ENCODE data around the gene TNS3. TPM values are rescaled to one million over a fixed set of nuclear protein-coding genes. Genes with fewer than 3 reads are reported as not detected.
A peak's percentile ranks its signal among the peaks of the same experiment; 100 is the strongest.

The TNS3 gene
- total RNA-seq, 1 experiment from 2014 or later = 135 TPM

DNA sequence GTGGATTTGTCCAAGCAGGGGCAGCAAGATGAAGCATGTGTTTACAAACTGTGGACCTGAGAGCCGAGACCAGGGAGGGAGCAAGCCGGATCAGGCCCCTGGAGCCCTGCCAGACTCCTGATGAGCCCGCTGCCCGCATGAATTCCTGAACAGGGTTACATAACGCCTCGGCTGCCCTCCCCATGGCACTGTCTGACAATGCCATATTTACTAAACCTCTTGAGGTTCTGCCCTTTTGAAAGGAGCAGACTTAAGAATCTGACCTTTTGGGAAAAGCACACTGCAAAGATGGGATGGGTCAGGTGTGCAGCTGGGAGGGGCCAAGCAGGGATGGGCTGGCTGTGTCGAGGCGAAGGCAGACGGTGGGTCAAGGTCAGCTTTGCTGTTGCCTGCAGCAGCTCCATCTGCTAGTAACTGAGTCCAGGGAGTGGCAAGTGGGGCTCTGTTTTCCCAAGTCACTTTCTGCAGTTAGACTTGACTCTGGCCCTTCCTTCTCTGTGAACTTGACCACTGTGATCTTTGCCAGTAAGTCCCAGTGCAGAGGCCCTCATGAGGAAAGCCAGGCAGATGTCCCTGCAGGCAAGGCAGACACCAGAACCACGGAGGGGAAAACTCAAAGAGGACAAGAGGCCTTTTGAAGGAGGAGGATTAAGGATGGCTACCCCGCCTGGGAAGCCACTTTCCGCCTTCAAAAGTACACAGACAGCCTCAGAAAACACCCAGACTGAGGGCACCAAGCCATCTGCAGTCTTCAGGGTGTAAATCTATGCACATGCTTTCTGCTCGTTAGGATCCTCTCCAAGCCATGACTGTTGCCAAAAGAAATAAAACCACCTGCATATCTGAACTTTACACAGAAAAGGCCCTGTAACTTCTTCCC, 175.8 kb downstream of the TNS3 start:
- TF ChIP-seq, protein P1, sequence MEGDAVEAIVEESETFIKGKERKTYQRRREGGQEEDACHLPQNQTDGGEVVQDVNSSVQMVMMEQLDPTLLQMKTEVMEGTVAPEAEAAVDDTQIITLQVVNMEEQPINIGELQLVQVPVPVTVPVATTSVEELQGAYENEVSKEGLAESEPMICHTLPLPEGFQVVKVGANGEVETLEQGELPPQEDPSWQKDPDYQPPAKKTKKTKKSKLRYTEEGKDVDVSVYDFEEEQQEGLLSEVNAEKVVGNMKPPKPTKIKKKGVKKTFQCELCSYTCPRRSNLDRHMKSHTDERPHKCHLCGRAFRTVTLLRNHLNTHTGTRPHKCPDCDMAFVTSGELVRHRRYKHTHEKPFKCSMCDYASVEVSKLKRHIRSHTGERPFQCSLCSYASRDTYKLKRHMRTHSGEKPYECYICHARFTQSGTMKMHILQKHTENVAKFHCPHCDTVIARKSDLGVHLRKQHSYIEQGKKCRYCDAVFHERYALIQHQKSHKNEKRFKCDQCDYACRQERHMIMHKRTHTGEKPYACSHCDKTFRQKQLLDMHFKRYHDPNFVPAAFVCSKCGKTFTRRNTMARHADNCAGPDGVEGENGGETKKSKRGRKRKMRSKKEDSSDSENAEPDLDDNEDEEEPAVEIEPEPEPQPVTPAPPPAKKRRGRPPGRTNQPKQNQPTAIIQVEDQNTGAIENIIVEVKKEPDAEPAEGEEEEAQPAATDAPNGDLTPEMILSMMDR (IDR thresholded peaks at IDR 0.05; ENCODE audit: unreplicated experiment) = no peak
- no peak overlapping the region for H3K4me3 Mint-ChIP-seq (ENCODE audit: low read depth, unreplicated experiment)
- CTCF ChIA-PET = interaction anchor here (1.7 kb wide), 1 partner anchor 140 kb away, joined by 3 read pairs; no protein-coding TSS in a partner anchor
- no TSS peak for BruUV-seq (replicated peaks)
- intact Hi-C loops (cut with micrococcal nuclease; ENCODE audit: unreplicated experiment) = no loop called here
- no peaks in the 10 kb centered on the region for H3K4me1 Mint-ChIP-seq (ENCODE audit: low read depth, unreplicated experiment)
- DNase-seq = no peak
- H3K27me3 Mint-ChIP-seq (ENCODE audit: unreplicated experiment) = no peaks in the 10 kb centered on the region
- peak overlapping the region; percentile 22 for H3K27ac Mint-ChIP-seq (ENCODE audit: unreplicated experiment)
- peaks cover 22% of the 10 kb centered on the region for H3K36me3 Mint-ChIP-seq (ENCODE audit: insufficient read depth, unreplicated experiment)
- H3K9me3 Mint-ChIP-seq (ENCODE audit: low read depth, unreplicated experiment) = no peaks in the 10 kb centered on the region

DNA sequence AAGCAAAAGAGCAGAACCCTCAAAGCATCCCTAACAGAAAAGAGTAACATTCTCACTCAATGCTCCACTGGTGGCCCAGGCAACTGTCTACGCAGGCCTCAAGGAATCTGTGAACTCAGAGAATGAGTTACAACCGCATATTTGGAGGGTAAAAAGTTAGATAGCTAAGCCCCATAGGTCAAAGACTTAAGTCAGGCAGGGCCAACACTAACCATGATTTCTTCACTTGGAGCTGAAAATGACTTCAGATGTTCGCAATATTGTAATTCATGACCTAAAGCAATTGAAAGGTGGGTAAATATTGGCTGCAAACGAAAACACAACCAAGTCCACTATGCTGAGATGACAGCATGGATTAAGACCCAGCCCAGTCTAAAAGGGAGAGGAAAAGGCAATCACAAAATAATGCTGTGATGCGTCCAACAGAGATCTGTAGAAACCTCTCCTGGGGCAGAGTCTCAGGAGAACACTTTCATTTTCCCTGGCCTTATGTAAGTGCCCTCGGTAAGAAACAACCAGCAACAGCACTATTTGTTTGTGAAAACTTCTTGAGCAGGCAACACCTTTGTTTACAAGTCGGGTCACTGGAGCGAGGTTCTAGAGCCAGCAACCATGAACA, 176.5 kb downstream of the TNS3 start:
- no peak for DNase-seq
- BruUV-seq (replicated peaks) = no TSS peak
- H3K4me1 Mint-ChIP-seq (ENCODE audit: low read depth, unreplicated experiment) = no peaks in the 10 kb centered on the region
- CTCF ChIA-PET = interaction anchor here (1.7 kb wide), 1 partner anchor 139 kb away, joined by 3 read pairs; no protein-coding TSS in a partner anchor
- H3K36me3 Mint-ChIP-seq (ENCODE audit: insufficient read depth, unreplicated experiment) = peaks cover 27% of the 10 kb centered on the region
- intact Hi-C loops (cut with micrococcal nuclease; ENCODE audit: unreplicated experiment) = no loop called here
- no peaks in the 10 kb centered on the region for H3K9me3 Mint-ChIP-seq (ENCODE audit: low read depth, unreplicated experiment)
- H3K27ac Mint-ChIP-seq (ENCODE audit: unreplicated experiment) = peak overlapping the region; percentile 22
- no peak overlapping the region for H3K4me3 Mint-ChIP-seq (ENCODE audit: low read depth, unreplicated experiment)
- TF ChIP-seq, protein P1 (IDR thresholded peaks at IDR 0.05; ENCODE audit: unreplicated experiment) = no peak
- H3K27me3 Mint-ChIP-seq (ENCODE audit: unreplicated experiment) = no peaks in the 10 kb centered on the region

DNA sequence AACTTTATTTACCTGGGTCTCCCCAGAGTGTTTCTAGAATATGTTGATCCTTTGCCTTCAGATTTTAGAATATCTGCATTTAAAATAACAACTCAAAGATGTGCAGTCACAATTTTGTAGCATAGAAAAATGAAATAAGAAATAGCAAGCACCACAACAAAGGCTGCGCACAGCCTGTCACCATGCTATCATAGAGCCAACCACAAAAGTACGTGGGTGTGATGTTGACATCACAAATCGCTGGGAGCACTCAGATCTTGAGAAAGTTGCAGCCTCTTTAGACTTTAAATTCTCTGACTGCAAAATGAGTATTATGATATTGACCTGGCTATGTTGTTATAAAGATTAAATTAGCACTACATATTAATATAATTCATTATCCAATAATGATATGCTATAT, 177.9 kb downstream of the TNS3 start:
- CTCF ChIA-PET = no interaction called here
- Mint-ChIP-seq H3K36me3 (ENCODE audit: insufficient read depth, unreplicated experiment) (peaks cover 37% of the 10 kb centered on the region), H3K9me3 (ENCODE audit: low read depth, unreplicated experiment) (no peaks in the 10 kb centered on the region), H3K4me3 (ENCODE audit: low read depth, unreplicated experiment) (no peak overlapping the region), H3K27ac (ENCODE audit: unreplicated experiment) (no peak overlapping the region), H3K4me1 (ENCODE audit: low read depth, unreplicated experiment) (no peaks in the 10 kb centered on the region), H3K27me3 (ENCODE audit: unreplicated experiment) (no peaks in the 10 kb centered on the region)
- TF ChIP-seq, protein P1 (IDR thresholded peaks at IDR 0.05; ENCODE audit: unreplicated experiment) = no peak
- BruUV-seq (replicated peaks) = no TSS peak
- DNase-seq = no peak
- intact Hi-C loops (cut with micrococcal nuclease; ENCODE audit: unreplicated experiment) = no loop called here

DNA sequence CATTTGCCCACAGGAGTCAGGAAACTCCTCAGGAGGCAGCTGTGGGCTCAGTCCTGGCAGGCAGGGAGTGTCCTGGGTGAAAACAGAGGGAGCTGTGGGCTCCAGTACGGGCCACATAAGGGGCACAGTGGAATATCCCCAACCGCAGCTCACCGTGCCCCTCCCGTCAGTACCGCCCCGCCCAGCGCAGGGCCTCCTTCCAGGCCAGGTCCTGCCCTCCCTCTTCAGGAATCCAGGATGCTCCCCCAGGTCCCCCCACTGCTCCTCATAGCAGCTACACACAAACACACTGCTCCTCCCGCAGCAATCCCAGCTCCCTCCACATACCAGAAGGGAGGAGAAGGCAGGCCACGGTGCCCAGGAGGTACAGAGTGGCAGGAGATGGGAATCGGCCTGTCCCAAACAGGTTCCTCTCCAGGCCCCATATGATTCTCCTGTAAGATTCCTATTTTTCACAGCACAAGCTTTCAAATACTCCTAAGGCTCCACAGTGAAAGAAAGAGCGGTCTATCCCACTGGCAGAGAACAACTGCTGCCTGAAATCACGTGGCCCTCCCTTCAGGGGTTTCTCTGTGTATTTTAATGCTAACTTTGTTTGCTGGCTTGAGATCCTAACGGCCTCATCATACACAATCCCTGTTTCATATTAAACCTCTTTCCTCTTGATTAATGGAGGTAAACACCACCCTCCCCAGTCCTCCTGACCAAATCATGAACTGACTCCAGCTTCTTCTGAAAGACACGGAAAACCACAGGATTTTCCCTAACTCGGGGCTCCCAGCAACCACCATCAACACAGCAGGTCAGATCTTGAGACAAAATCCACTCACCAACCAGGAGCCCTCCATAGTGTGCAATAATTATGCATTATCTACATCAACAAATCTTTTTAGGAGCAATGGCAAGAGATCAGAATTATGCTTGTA, 178.7 kb downstream of the TNS3 start:
- Mint-ChIP-seq H3K27me3 (ENCODE audit: unreplicated experiment) (no peaks in the 10 kb centered on the region), H3K4me1 (ENCODE audit: low read depth, unreplicated experiment) (no peaks in the 10 kb centered on the region), H3K27ac (ENCODE audit: unreplicated experiment) (no peak overlapping the region), H3K9me3 (ENCODE audit: low read depth, unreplicated experiment) (no peaks in the 10 kb centered on the region), H3K36me3 (ENCODE audit: insufficient read depth, unreplicated experiment) (peaks cover 37% of the 10 kb centered on the region), H3K4me3 (ENCODE audit: low read depth, unreplicated experiment) (no peak overlapping the region)
- TF ChIP-seq, protein P1 (IDR thresholded peaks at IDR 0.05; ENCODE audit: unreplicated experiment) = no peak
- CTCF ChIA-PET = no interaction called here
- no TSS peak for BruUV-seq (replicated peaks)
- DNase-seq = no peak
- intact Hi-C loops (cut with micrococcal nuclease; ENCODE audit: unreplicated experiment) = no loop called here
